ENCODE data around the gene MRPL16. TPM values are rescaled to one million over a fixed set of nuclear protein-coding genes. Genes with fewer than 3 reads are reported as not detected.
"Not testable (repeated sequence)": the region's sequence is repeated elsewhere in the genome, so short reads cannot be mapped to it uniquely, and the experiment has no call there.

Gene MRPL16
- total RNA-seq, 1 donor from 2014 or later = 34.5 TPM

DNA sequence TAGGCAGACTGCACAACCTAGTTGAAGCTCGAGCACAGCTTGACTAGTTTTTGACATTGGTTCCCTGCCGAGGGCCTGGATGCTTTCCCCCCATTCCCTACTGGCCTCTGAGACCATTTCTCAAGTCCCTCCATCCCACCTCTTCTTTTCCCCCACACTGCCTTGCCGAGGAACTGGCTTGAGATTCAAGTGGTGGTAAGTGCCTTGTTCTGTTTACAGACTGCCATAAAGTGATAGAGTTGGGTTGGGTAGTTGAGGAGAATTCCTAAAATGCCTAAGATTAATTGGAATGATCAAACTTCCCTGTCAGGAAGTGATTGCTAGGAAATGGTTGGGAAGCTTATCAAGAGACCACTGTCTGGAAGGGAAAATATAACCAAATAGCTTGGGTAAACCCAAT lies 16.2 kb downstream of the MRPL16 start:
- H3K36me3 ChIP-seq (ENCODE audit: control insufficient read depth, insufficient read depth, low read length) = peaks cover 6% of the 10 kb centered on the region
- no peak overlapping the region for H3K4me3 ChIP-seq (ENCODE audit: low read depth, low read length)
- no peak for DNase-seq (ENCODE audit: low read depth)
- TF ChIP-seq CTCF (IDR thresholded peaks at IDR 0.05; ENCODE audit: insufficient read depth, low read length, poor library complexity, severe bottlenecking) = no peak
- H3K27me3 ChIP-seq (ENCODE audit: control insufficient read depth, insufficient read depth, low read length) = no peaks in the 10 kb centered on the region

DNA sequence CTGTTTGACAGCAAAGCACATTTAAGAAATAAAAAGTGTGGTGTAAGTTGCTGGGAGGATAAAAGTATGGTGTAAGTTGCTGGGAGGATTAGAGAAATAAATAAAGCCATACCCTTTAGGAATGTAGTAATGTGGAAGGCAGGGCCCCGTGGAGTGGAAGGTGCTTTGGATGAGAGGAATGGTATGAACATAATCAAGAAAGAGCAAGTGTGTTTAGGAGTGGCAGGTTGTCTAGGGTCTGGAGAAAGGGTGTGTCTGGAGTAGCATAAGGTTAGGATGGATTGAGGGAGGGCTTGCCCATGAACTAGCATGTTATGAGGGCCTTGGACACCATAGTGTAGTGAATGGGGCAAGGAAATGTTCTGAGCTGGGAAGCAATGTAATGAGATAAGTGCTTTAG lies 18.1 kb downstream of the MRPL16 start:
- DNase-seq (ENCODE audit: low read depth) = no peak
- Histone ChIP-seq H3K27me3 (ENCODE audit: control insufficient read depth, insufficient read depth, low read length) (no peaks in the 10 kb centered on the region), H3K36me3 (ENCODE audit: control insufficient read depth, insufficient read depth, low read length) (peaks cover 6% of the 10 kb centered on the region), H3K4me3 (ENCODE audit: low read depth, low read length) (no peak overlapping the region)
- no peak for TF ChIP-seq CTCF (IDR thresholded peaks at IDR 0.05; ENCODE audit: insufficient read depth, low read length, poor library complexity, severe bottlenecking)

DNA sequence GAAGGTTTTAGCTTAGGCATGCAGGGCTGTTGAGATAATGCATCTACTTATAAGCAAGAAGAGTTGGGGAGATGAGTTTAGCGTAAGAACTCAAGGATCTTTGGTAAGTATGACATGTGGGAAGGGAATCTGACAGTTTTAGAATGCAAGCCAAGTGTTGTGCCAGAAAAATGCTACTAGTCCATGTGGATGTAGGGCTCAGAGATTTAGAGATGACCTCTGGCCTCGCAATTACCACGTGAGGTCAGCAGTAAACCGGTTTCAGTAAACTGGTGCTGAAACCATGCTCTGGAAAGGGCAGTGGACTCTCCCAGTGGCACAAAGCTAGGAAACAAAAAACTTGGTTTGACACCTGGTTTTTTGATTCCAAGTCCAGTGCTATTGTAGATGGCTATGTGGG lies 18.9 kb downstream of the MRPL16 start:
- H3K4me3 ChIP-seq (ENCODE audit: low read depth, low read length) = no peak overlapping the region
- TF ChIP-seq CTCF (IDR thresholded peaks at IDR 0.05; ENCODE audit: insufficient read depth, low read length, poor library complexity, severe bottlenecking) = no peak
- no peak for DNase-seq (ENCODE audit: low read depth)
- no peaks in the 10 kb centered on the region for H3K27me3 ChIP-seq (ENCODE audit: control insufficient read depth, insufficient read depth, low read length)
- H3K36me3 ChIP-seq (ENCODE audit: control insufficient read depth, insufficient read depth, low read length) = peaks cover 6% of the 10 kb centered on the region

GRCh38 chr11:59787816-59788215 lies 22.8 kb downstream of the MRPL16 start:
- Histone ChIP-seq H3K27me3 (ENCODE audit: control insufficient read depth, insufficient read depth, low read length) (no peaks in the 10 kb centered on the region), H3K36me3 (ENCODE audit: control insufficient read depth, insufficient read depth, low read length) (peaks cover 3% of the 10 kb centered on the region), H3K4me3 (ENCODE audit: low read depth, low read length) (no peak overlapping the region)
- DNase-seq (ENCODE audit: low read depth) = no peak
- TF ChIP-seq CTCF (IDR thresholded peaks at IDR 0.05; ENCODE audit: insufficient read depth, low read length, poor library complexity, severe bottlenecking) = no peak

- Histone ChIP-seq H3K27me3 (ENCODE audit: control insufficient read depth, insufficient read depth, low read length) (no peaks in the 10 kb centered on the region), H3K36me3 (ENCODE audit: control insufficient read depth, insufficient read depth, low read length) (peaks cover 1% of the 10 kb centered on the region), H3K4me3 (ENCODE audit: low read depth, low read length) (no peak overlapping the region)
- no peak for TF ChIP-seq CTCF (IDR thresholded peaks at IDR 0.05; ENCODE audit: insufficient read depth, low read length, poor library complexity, severe bottlenecking)
- no peak for DNase-seq (ENCODE audit: low read depth)
Measured at GRCh38 chr11:59787255-59787588, 23.4 kb downstream of the MRPL16 start.

DNA sequence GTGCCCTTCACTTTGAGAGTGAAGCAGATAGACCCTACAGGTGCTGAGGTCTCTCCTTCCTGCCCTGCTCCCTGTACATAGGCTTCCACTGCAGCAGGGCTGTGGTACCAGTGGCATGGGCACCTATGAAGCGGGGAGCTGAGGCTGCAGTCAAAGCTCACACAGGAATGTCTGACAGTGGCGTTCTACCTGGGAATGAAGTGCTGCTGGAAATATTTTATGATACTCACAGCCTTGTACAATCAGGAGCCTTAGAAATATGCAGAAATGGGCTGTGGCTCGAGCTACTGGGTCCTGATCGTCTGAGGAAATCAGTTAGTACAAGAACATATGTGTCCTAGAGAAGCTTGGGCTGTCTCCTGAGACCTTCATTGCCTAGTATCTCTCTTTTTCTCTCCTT lies 24.8 kb downstream of the MRPL16 start:
- H3K27me3 ChIP-seq (ENCODE audit: control insufficient read depth, insufficient read depth, low read length) = no peaks in the 10 kb centered on the region
- no peak overlapping the region for H3K4me3 ChIP-seq (ENCODE audit: low read depth, low read length)
- TF ChIP-seq CTCF (IDR thresholded peaks at IDR 0.05; ENCODE audit: insufficient read depth, low read length, poor library complexity, severe bottlenecking) = no peak
- no peak for DNase-seq (ENCODE audit: low read depth)
- no peaks in the 10 kb centered on the region for H3K36me3 ChIP-seq (ENCODE audit: control insufficient read depth, insufficient read depth, low read length)

DNA sequence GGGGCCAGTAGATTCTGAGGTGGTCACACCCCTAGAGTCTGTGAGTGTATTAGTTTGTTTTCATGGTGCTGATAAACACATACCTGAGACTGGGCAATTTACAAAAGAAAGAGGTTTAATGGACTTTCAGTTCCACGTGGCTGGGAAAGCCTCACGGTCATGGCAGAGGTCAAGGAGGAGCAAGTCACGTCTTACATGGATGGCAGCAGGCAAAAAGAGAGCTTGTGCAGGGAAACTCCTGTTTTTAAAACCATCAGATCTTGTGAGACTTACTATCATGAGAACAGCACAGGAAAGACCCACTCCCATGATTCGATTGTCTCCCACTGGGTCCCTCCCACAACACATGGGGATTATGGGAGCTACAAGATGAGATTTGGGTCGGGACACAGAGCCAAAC lies 26.1 kb downstream of the MRPL16 start:
- H3K4me3 ChIP-seq (ENCODE audit: low read depth, low read length); H3K36me3 ChIP-seq (ENCODE audit: control insufficient read depth, insufficient read depth, low read length); DNase-seq (ENCODE audit: low read depth); H3K27me3 ChIP-seq (ENCODE audit: control insufficient read depth, insufficient read depth, low read length): not testable (repeated sequence)
